CD4-positive, alpha-beta T cell (primary cell): ENCODE data around the gene MYOZ1. TPM values are rescaled to one million over a fixed set of nuclear protein-coding genes. Genes with fewer than 3 reads are reported as not detected.
"Not testable (repeated sequence)": the region's sequence is repeated elsewhere in the genome, so short reads cannot be mapped to it uniquely, and the experiment has no call there.

Experiments
- ATAC-seq: fragments of 200-7000 bp; cut with Tn5 transposase; one replicate; pipeline ENCODE4 v1.10.0; 2022; ENCODE audit warnings: mild to moderate bottlenecking; ENCODE audit not compliant: poor library complexity
- CTCF ChIA-PET: fragments of 350-600 bp; sonication (Branson Sonifier 250); formaldehyde crosslinking; loops from one replicate; lab custom pipeline; 2021; ENCODE audit warnings: antibody characterized with exemption, inconsistent platforms; lab: Charles Lee
- POLR2A ChIA-PET: fragments of 350-600 bp; sonication (Branson Sonifier 250); formaldehyde crosslinking; loops from one replicate; lab custom pipeline; 2021; ENCODE audit warnings: antibody characterized with exemption, inconsistent platforms; lab: Charles Lee
- DNase-seq, 14 experiments: peaks; one replicate each; pipeline ENCODE4 v3.0.0-alpha.2; 2013 to 2020; ENCODE audit warnings: mixed read lengths in 2 of 14
- H3K27ac ChIP-seq, 2 donors: one replicate each; pipeline versions ENCODE4 v1.5.1 to v1.7.0; 2013; ENCODE audit warnings: low read length in 2 of 2, low read depth in 1 of 2, mild to moderate bottlenecking in 1 of 2
- H3K27me3 ChIP-seq, 2 experiments: 1 replicate in 1 of 2; 2 replicates in 1 of 2; pipeline versions ENCODE4 v1.6.1 to v1.7.0; 2013; ENCODE audit warnings: low read length in 2 of 2, control low read depth in 1 of 2, mild to moderate bottlenecking in 1 of 2, moderate library complexity in 1 of 2; ENCODE audit not compliant: insufficient read depth in 2 of 2, control insufficient read depth in 1 of 2
- H3K36me3 ChIP-seq: one replicate; pipeline ENCODE4 v1.6.1; 2013; ENCODE audit warnings: low read length, control low read depth; ENCODE audit not compliant: insufficient read depth
- H3K4me1 ChIP-seq: one replicate; pipeline ENCODE4 v1.6.1; 2013; ENCODE audit warnings: low read length, control low read depth; ENCODE audit not compliant: insufficient read depth
- H3K4me3 ChIP-seq: one replicate; pipeline ENCODE4 v1.5.1; 2013; ENCODE audit warnings: mild to moderate bottlenecking, low read length, moderate library complexity
- H3K9me3 ChIP-seq, 2 experiments: 1 replicate in 1 of 2; 2 replicates in 1 of 2; pipeline versions ENCODE4 v1.6.1 to v1.7.0; 2013; ENCODE audit warnings: low read length in 2 of 2, mild to moderate bottlenecking in 2 of 2, control low read depth in 1 of 2, moderate library complexity in 1 of 2; ENCODE audit not compliant: control insufficient read depth in 1 of 2, insufficient read depth in 1 of 2
- H3K27ac Mint-ChIP-seq: one replicate; pipeline ENCODE4 v1.8.0; 2020; ENCODE audit warnings: mixed read lengths
- H3K27me3 Mint-ChIP-seq: one replicate; pipeline ENCODE4 v1.8.0; 2021; ENCODE audit warnings: mixed read lengths
- H3K36me3 Mint-ChIP-seq: one replicate; pipeline ENCODE4 v1.8.0; 2021; ENCODE audit warnings: low read depth, mixed read lengths
- H3K4me1 Mint-ChIP-seq: one replicate; pipeline ENCODE4 v1.8.0; 2021; ENCODE audit warnings: low read depth, mixed read lengths
- H3K4me3 Mint-ChIP-seq: one replicate; pipeline ENCODE4 v1.8.0; 2020; ENCODE audit warnings: mild to moderate bottlenecking, mixed read lengths
- H3K9me3 Mint-ChIP-seq: one replicate; pipeline ENCODE4 v1.8.0; 2020; ENCODE audit warnings: mixed read lengths
- intact Hi-C, 2 experiments: fragments of 100-400 bp; cut with DNase I in 1 of 2; cut with micrococcal nuclease in 1 of 2; formaldehyde crosslinking; loops; one replicate each; pipeline versions ENCODE4 v1.15.1 to v1.9.0; 2023 to 2025; cut with DNase I, micrococcal nuclease
- total RNA-seq, 174 experiments: library from RNA in 2 of 174; stranded (reverse) in 2 of 174; gene quantifications; one replicate each; pipeline ENCODE4 v1.2.3 and lab custom pipeline; 2021 to 2026
- TF ChIP-seq, protein P1 (sequence below): fragments of 200-600 bp; IDR thresholded peaks from one replicate; pipeline ENCODE4 v1.8.0; 2022; ENCODE audit warnings: antibody characterized with exemption, mild to moderate bottlenecking

MYOZ1 gene
- total RNA-seq, 2 experiments from 2014 or later: not detected

DNA sequence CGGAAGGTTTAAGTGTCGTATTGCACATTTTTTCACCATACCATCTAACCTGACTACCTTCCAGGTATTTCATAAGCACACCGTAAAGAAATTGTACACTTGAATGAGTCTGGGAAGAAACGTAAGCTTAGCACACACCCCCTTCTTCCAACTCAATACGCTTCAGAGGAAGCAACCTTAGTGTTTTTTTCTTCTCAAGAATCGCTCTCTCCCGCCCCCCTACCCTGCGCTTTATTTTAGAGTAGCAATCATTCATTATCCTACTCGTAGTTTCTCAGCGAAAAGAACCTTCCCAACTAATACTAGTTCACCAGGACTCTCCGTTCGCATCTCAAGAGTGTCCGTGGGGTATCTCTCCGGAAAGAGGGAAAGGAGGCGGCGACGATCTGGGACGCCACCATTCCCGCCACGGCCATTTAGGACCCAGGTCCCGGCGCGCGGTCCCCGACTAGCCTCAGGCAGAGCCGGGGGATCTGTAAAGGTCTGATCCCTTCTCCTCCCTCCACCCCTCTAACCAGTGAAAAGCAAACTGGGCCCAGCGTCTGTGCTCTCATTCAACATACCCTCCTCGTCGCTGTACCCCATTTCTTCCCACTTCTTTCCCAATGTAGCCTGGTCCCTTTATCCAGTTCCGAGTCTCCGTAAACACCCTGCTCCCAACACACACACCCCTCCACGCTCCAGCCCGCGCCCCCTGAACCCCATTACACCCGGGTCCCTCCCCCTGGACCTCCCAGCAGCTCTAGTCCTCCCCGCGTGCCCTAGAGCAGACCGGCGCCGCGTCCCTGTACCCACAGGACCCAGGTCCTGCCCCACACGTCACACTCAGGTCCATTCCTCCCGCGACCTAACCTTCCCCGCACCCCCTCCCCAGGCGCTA lies 16.0 kb downstream of the MYOZ1 start:
- Histone ChIP-seq H3K27me3 (no peaks in the 10 kb centered on the region), H3K9me3 (no peaks in the 10 kb centered on the region), H3K27ac (peak overlapping the region; percentile 62 to 75), H3K36me3 (no peaks in the 10 kb centered on the region), H3K4me1 (peaks cover 17% of the 10 kb centered on the region), H3K4me3 (peak overlapping the region; percentile 68)
- DNase-seq (peak in 7 of 14 experiments; percentile 3 to 57 (median 28)), ATAC-seq (peak; percentile 14)
- peaks cover 25% of the 10 kb centered on the region for H3K4me1 Mint-ChIP-seq
- H3K27me3 Mint-ChIP-seq: no peaks in the 10 kb centered on the region
- TF ChIP-seq, protein P1, sequence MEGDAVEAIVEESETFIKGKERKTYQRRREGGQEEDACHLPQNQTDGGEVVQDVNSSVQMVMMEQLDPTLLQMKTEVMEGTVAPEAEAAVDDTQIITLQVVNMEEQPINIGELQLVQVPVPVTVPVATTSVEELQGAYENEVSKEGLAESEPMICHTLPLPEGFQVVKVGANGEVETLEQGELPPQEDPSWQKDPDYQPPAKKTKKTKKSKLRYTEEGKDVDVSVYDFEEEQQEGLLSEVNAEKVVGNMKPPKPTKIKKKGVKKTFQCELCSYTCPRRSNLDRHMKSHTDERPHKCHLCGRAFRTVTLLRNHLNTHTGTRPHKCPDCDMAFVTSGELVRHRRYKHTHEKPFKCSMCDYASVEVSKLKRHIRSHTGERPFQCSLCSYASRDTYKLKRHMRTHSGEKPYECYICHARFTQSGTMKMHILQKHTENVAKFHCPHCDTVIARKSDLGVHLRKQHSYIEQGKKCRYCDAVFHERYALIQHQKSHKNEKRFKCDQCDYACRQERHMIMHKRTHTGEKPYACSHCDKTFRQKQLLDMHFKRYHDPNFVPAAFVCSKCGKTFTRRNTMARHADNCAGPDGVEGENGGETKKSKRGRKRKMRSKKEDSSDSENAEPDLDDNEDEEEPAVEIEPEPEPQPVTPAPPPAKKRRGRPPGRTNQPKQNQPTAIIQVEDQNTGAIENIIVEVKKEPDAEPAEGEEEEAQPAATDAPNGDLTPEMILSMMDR: no peak
- H3K9me3 Mint-ChIP-seq: no peaks in the 10 kb centered on the region
- intact Hi-C loops: loop anchor here (5.0 to 10.0 kb wide), 8 partner anchors 98 to 998 kb away; partner anchors contain the start of genes ANXA7 (in 1 of the 2), CFAP70 (in 1 of the 2), ECD (in 1 of the 2) and FAM149B1 (in 1 of the 2)
- CTCF ChIA-PET: no interaction called here
- H3K4me3 Mint-ChIP-seq: peak overlapping the region; percentile 91
- H3K36me3 Mint-ChIP-seq: peaks cover 14% of the 10 kb centered on the region
- POLR2A ChIA-PET: interaction anchor here (0.6 to 2.1 kb wide), 14 partner anchors 10 to 1585 kb away, joined by 3 to 28 read pairs (median 4); partner anchors contain the start of genes ANXA7, DNAJC9, MRPS16 and PPP3CB
- H3K27ac Mint-ChIP-seq: peak overlapping the region; percentile 90

DNA sequence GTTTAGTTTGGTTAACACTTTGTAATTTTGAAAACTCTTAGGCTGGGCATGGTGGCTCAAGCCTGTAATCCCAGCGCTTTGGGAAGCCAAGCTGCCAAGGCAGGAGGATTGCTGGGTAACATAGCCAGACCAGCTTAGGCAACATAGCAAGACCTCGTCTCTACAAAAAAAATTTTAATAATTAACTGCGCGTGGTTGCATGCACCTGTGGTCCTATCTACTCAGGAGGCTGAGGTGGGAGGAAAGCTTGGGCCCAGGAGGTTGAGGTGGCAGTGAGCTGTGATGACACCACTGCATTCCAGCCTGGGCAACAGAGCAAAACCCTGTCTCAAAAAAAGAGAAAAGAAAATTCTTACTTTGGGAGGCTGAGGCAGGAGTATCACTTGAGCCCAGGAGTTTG lies 18.2 kb downstream of the MYOZ1 start:
- H3K4me3 Mint-ChIP-seq: no peak overlapping the region

DNA sequence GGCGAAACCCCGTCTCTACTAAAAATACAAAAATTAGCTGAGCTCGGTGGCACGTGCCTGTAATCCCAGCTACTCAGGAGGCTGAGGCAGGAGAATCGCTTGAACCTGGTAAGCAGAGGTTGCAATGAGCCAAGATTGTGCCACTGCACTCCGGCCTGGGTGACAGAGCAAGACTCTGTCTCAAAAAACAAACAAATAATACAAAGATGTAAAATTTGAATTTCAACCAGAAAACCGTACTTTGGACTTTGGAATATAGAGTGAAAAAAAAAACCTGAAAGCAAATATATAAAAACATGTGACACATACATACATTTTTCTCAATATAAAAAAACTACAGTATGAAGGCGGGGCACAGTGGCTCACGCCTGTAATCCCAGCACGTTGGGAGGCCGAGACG lies 20.3 kb downstream of the MYOZ1 start:
- H3K36me3 ChIP-seq, POLR2A ChIA-PET, H3K27ac ChIP-seq, ATAC-seq, DNase-seq, H3K27ac Mint-ChIP-seq, H3K4me3 ChIP-seq, H3K4me3 Mint-ChIP-seq, H3K9me3 Mint-ChIP-seq, H3K27me3 ChIP-seq, H3K9me3 ChIP-seq, H3K27me3 Mint-ChIP-seq, H3K4me1 ChIP-seq: not testable (repeated sequence)
- Mint-ChIP-seq H3K36me3 (peaks cover 12% of the 10 kb centered on the region), H3K4me1 (peaks cover 13% of the 10 kb centered on the region)
- CTCF ChIA-PET: interaction anchor here (1.6 kb wide), 1 partner anchor 10 kb away, joined by 3 read pairs; no protein-coding TSS in a partner anchor
- intact Hi-C loops: loop anchor here in 1 of 2 experiments (10.0 kb wide), 1 partner anchor 206 kb away; the partner anchor contains the start of gene ANXA7

More for the DNA sequence above, 18.2 kb downstream of the MYOZ1 start:
- Mint-ChIP-seq H3K27ac (no peak overlapping the region), H3K4me1 (peaks cover 25% of the 10 kb centered on the region), H3K36me3 (peaks cover 14% of the 10 kb centered on the region), H3K27me3 (no peaks in the 10 kb centered on the region), H3K9me3 (no peaks in the 10 kb centered on the region)
- H3K9me3 ChIP-seq: no peaks in the 10 kb centered on the region
- H3K4me3 ChIP-seq: no peak overlapping the region
- DNase-seq (no peak), ATAC-seq (no peak)
- intact Hi-C loops: loop anchor here in 1 of 2 experiments (10.0 kb wide), 1 partner anchor 208 kb away; the partner anchor contains the start of gene ANXA7
- ChIA-PET CTCF (no interaction called here), POLR2A (no interaction called here)
- H3K36me3 ChIP-seq: no peaks in the 10 kb centered on the region
- H3K27me3 ChIP-seq: no peaks in the 10 kb centered on the region
- H3K4me1 ChIP-seq: peaks cover 17% of the 10 kb centered on the region
- TF ChIP-seq, protein P1: no peak
- H3K27ac ChIP-seq: no peak overlapping the region

DNA sequence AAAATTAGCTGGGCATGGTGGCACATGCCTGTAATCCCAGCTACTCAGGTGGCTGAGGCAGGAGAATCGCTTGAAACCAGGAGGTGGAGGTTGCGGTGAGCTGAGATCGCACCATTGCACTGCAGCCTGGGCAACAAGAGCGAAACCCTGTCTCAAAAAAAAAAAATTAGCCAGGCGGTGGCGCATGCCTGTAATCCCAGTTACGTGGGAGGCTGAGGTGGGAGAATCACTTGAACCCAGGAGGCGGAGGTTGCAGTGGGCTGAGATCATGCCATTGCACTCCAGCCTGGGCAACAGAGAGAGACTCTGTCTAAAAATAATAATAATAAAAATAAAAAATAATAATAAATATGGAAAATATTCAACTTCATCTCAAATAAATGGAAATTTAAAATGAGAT lies 24.1 kb downstream of the MYOZ1 start:
- intact Hi-C loops, H3K36me3 Mint-ChIP-seq, H3K4me3 Mint-ChIP-seq, H3K36me3 ChIP-seq, H3K27ac ChIP-seq, H3K4me1 ChIP-seq, H3K27me3 ChIP-seq, H3K9me3 ChIP-seq, CTCF ChIA-PET, H3K4me3 ChIP-seq, ATAC-seq, POLR2A ChIA-PET, H3K9me3 Mint-ChIP-seq, DNase-seq, H3K27me3 Mint-ChIP-seq, H3K4me1 Mint-ChIP-seq, H3K27ac Mint-ChIP-seq: not testable (repeated sequence)
